Fibroblast of pulmonary artery (primary cell): ENCODE measurements around the gene CNTNAP3B.
"Not testable (repeated sequence)": the region's sequence is repeated elsewhere in the genome, so short reads cannot be mapped to it uniquely, and the experiment has no call there.

Experiments
- DNase-seq: peaks from one replicate; pipeline ENCODE4 v3.0.0-alpha.2; 2010; ENCODE audit warnings: low read depth
- H3K4me3 ChIP-seq: replicated peaks from 2 replicates; pipeline ENCODE4 v1.5.1; 2011; ENCODE audit warnings: low read depth, mild to moderate bottlenecking, control low read depth, low read length, moderate library complexity
- TF ChIP-seq, protein P1 (sequence below): IDR thresholded peaks from 2 replicates; pipeline ENCODE4 v1.5.1; 2011; ENCODE audit warnings: mild to moderate bottlenecking, control low read depth, low read length, inconsistent platforms; ENCODE audit errors: missing control alignments

CNTNAP3B gene

DNA sequence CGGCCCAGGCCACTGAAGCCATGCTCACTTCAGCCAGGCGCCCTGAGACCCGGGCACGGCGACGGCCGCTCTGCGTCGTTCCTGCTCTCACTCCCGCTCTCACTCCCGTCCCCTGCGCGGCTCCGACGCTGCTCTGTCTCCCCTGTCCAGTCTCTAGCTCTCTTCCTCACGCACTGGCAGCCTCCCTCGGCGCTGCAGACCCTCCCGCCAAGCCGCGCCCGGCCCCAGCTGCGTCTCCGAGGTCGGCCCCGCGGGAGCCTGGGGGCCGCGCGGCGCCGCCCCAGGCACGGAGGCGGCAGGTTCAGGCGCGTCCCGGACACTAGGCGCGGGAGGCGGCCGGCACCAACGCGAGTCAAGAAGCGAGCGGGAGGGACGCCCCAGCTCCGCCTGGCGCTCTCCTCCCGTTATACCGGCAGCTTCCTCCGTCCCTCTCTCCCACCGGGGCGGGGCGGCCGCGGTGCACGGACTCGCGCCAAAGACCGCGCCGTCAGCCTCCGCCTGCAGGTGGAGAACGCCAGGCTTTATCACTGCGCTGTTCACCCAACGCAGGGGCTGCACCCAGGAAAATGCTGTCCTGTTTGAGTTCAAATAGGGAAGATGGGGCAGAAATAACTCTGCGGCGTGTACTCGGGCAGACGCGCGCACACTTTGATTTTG, at the start of gene CNTNAP3B:
CNTNAP3B (minus strand) TSS at position 354 of the 657 bp plus-strand sequence; CDS start at position 22, 332 bp downstream.
- H3K4me3 ChIP-seq = peak within 1 kb of the TSS; percentile 49
- DNase-seq = peak; percentile 3

GRCh38 chr9:42160299-42160698, 31.1 kb upstream of the CNTNAP3B start:
- peak; percentile 30 for DNase-seq
- TF ChIP-seq, protein P1, sequence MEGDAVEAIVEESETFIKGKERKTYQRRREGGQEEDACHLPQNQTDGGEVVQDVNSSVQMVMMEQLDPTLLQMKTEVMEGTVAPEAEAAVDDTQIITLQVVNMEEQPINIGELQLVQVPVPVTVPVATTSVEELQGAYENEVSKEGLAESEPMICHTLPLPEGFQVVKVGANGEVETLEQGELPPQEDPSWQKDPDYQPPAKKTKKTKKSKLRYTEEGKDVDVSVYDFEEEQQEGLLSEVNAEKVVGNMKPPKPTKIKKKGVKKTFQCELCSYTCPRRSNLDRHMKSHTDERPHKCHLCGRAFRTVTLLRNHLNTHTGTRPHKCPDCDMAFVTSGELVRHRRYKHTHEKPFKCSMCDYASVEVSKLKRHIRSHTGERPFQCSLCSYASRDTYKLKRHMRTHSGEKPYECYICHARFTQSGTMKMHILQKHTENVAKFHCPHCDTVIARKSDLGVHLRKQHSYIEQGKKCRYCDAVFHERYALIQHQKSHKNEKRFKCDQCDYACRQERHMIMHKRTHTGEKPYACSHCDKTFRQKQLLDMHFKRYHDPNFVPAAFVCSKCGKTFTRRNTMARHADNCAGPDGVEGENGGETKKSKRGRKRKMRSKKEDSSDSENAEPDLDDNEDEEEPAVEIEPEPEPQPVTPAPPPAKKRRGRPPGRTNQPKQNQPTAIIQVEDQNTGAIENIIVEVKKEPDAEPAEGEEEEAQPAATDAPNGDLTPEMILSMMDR = peak; percentile 22
- H3K4me3 ChIP-seq = not testable (repeated sequence)

DNA sequence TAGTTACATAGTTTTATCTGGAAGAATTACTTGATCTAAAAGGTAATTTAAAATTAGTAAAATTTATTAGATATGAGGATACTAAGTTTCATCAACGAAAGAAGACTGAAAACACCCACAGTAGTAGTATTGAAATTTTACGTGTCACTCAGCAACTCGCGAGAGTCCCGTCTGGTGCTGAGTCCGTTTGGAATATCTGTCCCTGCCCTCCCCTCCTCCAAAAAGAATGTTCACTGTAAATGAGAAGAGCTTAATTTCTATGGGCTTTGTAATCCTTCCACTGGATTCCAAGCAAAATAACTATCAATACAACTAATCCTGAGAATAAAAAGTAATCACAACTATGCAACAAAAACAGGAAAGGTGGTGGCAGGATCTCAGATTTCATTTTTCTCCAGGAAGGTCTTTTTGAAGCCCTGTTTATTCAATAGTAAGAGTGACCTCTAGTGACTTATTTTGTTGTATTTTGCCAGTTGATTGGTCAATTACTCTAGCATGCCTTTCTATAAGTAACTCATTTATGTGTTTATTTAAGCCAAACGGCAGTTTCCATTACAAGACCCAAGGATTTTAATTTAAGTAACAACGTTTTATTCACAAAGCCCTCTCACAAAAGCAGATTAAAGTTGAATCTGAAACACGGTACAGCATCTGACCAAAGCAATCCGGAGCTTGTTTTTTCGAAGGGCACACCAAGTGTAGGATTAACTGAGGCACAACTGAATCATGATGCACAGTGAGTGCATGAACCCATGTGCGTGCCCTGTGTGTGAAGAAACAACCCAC, 2.0 kb downstream of the CNTNAP3B start:
- peak; percentile 48 for DNase-seq
- H3K4me3 ChIP-seq = peak overlapping the region; percentile 49

- H3K4me3 ChIP-seq = not testable (repeated sequence)
- DNase-seq = peak; percentile 2
These were observed 8.2 kb downstream of the CNTNAP3B start for GRCh38 chr9:42121007-42121406.

- H3K4me3 ChIP-seq, DNase-seq: not testable (repeated sequence)
These were observed 33.3 kb downstream of the CNTNAP3B start for GRCh38 chr9:42095929-42096328.

DNA sequence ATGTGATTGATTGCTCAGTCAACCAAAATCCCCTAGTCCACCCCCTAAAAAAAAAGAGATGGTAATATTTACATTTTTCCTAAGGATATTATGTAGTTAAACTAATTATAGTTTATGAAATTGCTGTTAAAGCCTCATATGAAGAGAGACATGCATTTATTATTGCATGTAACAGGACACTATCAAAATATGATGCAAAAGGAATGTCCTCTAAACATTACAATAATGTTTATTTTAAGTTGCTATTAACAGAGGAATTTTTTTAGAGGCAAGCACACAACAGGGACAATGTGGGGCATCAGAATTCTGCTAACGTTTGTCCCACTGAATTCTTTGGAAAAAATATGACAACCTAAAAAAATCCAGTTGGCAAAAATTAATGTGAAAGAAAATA, 44.7 kb downstream of the CNTNAP3B start:
- not testable (repeated sequence) for H3K4me3 ChIP-seq

DNA sequence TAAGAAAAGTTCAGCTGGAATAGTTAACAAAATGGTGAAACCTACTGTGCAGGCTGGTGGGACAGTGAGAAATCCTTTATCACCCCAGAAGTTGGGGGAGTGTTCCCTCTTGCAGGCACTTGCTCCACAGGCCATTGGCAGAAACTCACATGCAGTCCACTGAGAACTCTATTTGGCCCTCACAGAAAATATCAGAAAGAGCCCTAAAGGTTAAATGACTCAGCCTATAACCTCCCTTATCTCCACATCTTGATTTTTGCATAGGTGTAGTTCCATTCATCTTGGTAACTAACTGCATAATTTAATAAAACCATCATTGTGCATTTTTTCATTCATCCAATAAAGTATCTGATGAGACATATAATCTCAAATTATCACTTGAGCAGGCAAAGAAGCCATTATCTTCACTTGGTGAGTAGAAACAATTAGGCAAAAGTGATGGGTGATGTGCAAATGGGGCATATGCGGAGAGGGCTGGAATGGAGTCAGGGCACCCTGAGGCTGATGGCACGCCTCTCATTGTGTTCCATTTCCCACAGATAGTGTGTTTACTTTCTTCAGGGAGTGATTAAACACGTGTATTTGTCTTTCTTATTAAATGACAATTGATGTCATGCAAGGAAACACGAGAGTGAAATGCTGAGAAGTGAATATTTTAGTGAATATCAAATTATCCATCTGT, 45.2 kb downstream of the CNTNAP3B start:
- DNase-seq, H3K4me3 ChIP-seq: not testable (repeated sequence)

More for the DNA sequence above, 44.7 kb downstream of the CNTNAP3B start:
- not testable (repeated sequence) for DNase-seq

- DNase-seq = peak; percentile 24
- H3K4me3 ChIP-seq = not testable (repeated sequence)
These were observed 48.9 kb downstream of the CNTNAP3B start for GRCh38 chr9:42080376-42080775.

- not testable (repeated sequence) for H3K4me3 ChIP-seq, DNase-seq
These were observed 54.4 kb downstream of the CNTNAP3B start for GRCh38 chr9:42074868-42075267.

GRCh38 chr9:42071026-42071425, 58.2 kb downstream of the CNTNAP3B start:
- not testable (repeated sequence) for H3K4me3 ChIP-seq, DNase-seq

DNA sequence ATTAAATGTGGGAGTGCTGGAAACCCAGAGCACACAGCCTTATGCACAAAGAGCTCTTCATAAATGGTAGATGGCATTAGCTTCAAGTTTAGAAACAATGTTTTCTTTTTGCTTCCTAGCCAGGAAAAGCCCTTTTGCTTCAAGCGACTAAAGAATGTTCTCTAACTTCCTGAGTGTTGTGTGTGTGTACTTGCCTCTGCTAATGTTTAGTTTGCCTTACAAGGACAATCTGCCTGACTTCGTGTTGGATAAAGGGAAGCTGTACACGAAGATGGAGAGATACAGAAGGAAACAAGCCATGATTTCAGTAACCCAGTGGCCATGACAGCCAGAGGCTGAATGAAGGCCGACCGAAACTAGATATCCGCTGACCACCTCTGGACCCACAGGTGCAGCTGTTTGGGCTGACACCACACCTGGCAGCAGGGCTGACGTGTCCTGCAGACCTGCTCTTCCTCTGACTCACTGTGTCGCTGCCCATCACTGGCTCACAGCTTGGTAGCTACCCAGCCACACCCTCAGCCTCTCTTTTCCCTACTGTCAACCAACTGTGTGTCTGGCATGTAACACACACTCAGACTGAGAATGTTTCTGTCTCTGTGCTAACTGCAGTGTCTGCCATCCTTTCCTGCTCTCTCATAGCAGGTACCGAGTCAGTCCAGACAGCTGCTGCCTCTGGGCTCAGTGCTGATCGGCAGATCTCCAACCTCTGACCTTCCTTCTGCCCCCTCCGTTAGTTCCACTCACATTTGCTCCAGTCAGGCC, 59.0 kb downstream of the CNTNAP3B start:
- not testable (repeated sequence) for H3K4me3 ChIP-seq, DNase-seq

- not testable (repeated sequence) for DNase-seq, H3K4me3 ChIP-seq
These were observed 75.4 kb downstream of the CNTNAP3B start for GRCh38 chr9:42053874-42054273.

DNA sequence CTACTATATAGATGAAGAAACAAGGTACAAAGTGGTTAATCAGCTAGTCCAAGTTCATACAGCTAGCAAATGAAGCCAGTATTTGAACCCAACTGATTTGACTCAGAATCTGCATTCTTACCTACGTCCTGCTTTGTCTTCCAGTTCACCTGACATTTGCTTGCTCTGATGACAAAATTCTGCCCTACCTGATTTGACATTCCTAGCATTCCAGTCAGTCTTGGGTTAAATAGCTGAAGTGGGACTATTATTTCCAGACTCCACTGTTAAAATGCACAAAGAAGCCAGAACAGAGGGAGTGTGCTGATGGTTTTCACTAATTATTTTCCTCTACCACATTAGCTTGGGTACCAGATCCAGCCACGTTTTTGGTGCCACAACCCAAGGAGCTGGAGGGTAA, 78.5 kb downstream of the CNTNAP3B start:
- H3K4me3 ChIP-seq, DNase-seq: not testable (repeated sequence)

DNA sequence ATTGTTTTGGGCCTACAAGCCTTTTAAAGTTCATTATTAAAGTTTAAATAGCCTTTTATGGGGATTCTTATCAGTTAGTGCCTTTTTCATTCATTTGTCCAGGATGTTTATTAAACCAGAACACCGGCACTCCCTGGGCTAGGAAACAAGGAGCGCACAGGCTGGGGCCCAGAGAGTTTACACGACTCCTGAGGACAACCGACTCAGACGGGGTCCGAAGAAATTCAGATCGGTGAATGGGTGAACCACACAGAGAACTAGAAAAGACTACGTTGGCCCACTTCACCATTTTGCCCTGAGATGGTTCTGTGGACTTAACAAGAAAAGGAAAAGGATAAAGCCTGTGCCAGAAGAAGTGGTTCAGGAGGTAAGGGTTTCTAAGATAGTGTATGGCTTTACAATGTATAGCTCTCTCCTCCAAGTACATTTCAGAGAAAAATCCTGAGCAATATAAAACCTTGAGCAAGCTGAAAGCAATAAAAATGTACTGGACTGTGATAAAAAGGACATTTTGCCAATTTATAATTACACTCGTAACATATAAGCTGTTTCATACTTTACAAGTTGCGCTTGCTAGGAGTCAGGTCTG, 84.7 kb downstream of the CNTNAP3B start:
- not testable (repeated sequence) for H3K4me3 ChIP-seq, DNase-seq

DNA sequence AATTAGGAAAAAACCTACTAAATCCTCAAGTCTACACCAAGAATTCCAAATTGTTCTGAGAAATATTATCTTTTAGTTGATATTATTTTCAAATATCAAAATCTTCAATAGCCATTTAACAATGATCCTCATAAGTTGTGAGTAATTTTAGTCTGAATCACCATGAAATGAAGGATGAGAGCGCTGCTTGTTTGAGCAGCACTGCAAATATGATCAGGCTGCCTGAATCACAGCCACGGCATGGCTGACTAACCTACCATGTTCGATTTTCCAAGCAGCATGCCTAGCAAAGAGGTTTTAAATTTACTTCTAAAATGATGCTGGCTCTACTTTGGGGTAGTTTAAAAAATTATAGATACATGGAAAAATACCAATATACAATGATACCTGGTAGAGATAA, 95.7 kb downstream of the CNTNAP3B start:
- not testable (repeated sequence) for DNase-seq, H3K4me3 ChIP-seq

GRCh38 chr9:42020639-42021038, 108.6 kb downstream of the CNTNAP3B start:
- not testable (repeated sequence) for H3K4me3 ChIP-seq, DNase-seq
